K562 (cell line): ENCODE measurements around the gene PUSL1. TPM values are rescaled to one million over a fixed set of nuclear protein-coding genes. Genes with fewer than 3 reads are reported as not detected.
A peak's percentile ranks its signal among the peaks of the same experiment; 100 is the strongest.

ENCODE experiments used
- ATAC-seq: fragments of 200-7000 bp; cut with Tn5 transposase; 3 replicates; pipeline ENCODE4 v1.9.1; 2020; ENCODE audit warnings: moderate library complexity
- BruUV-seq: library from RNA; stranded (reverse); fragments of 400-500 nt; replicated peaks from 2 replicates; lab custom pipeline; 2021; lab: Mats Ljungman, UMichigan
- CTCF ChIA-PET: fragments of 300-600 bp; formaldehyde crosslinking; extraction: SDS; loops from one replicate; lab custom pipeline; 2021; ENCODE audit warnings: low intra/inter-chr PET ratio; lab: Yijun Ruan, JAX
- POLR2A ChIA-PET: fragments of 300-600, 350-650 bp; sonication (Branson Sonifier 250); formaldehyde crosslinking; extraction: SDS; loops from one replicate; lab custom pipeline; 2021; ENCODE audit warnings: antibody characterized with exemption, inconsistent platforms; lab: Yijun Ruan, JAX
- DNase-seq, 4 experiments: peaks; one replicate each; pipeline versions ENCODE4 v3.0.0 to v3.0.0-alpha.2; 2011 to 2018; ENCODE audit warnings: low spot score in 3 of 4, mixed read lengths in 3 of 4; ENCODE audit errors: extremely low read depth in 1 of 4
- FAIRE-seq: peaks from 2 replicates; lab custom pipeline; 2011; peaks lifted over from hg19 to GRCh38; lab: Jason Lieb, UNC
- H2AFZ ChIP-seq: 2 replicates; pipeline ENCODE4 v1.6.0; 2011; ENCODE audit warnings: low read depth, low read length, control low read depth, inconsistent platforms
- H3K27ac ChIP-seq: fragments of 200-600 bp; 3 replicates; pipeline ENCODE4 v1.8.0; 2011; ENCODE audit warnings: low read depth, mild to moderate bottlenecking, control low read depth, inconsistent platforms, low read length, moderate library complexity, mixed read lengths; ENCODE audit errors: extremely low read depth
- H3K27me3 ChIP-seq, 2 experiments: fragments of 300-600 bp in 1 of 2; 2 replicates in 1 of 2; 3 replicates in 1 of 2; pipeline versions ENCODE4 v1.6.0 to v1.8.0; 2011; ENCODE audit warnings: inconsistent platforms in 2 of 2, low read length in 2 of 2, mild to moderate bottlenecking in 1 of 2, mixed read lengths in 1 of 2, moderate library complexity in 1 of 2; ENCODE audit not compliant: control insufficient read depth in 2 of 2, insufficient read depth in 2 of 2
- H3K36me3 ChIP-seq: fragments of 300-600 bp; 3 replicates; pipeline ENCODE4 v1.8.0; 2011; ENCODE audit warnings: mild to moderate bottlenecking, low read length, inconsistent platforms; ENCODE audit not compliant: control insufficient read depth, insufficient read depth
- H3K4me1 ChIP-seq, 2 experiments: fragments of 200-600 bp in 1 of 2; replicated peaks in 1 of 2; 2 replicates in 1 of 2; 3 replicates in 1 of 2; pipeline versions ENCODE4 v1.5.1 to v1.8.0; 2011; ENCODE audit warnings: inconsistent platforms in 2 of 2, low read length in 2 of 2, mild to moderate bottlenecking in 1 of 2, mixed read lengths in 1 of 2, moderate library complexity in 1 of 2; ENCODE audit not compliant: control insufficient read depth in 2 of 2, insufficient read depth in 2 of 2
- H3K4me2 ChIP-seq: 2 replicates; pipeline ENCODE4 v1.6.1; 2011; ENCODE audit warnings: low read length, control low read depth, inconsistent platforms, mixed read lengths; ENCODE audit not compliant: insufficient read depth
- H3K4me3 ChIP-seq: fragments of 200-600 bp; sonication (generic), shearing (Covaris generic); 2 replicates; pipeline ENCODE4 v1.5.1; 2016; ENCODE audit warnings: control low read depth, inconsistent platforms
- H3K79me2 ChIP-seq: fragments of 200-600 bp; 3 replicates; pipeline ENCODE4 v1.8.0; 2011; ENCODE audit warnings: low read length, inconsistent platforms; ENCODE audit not compliant: control insufficient read depth, insufficient read depth
- H3K9ac ChIP-seq, 2 experiments: 2 replicates each; pipeline versions ENCODE4 v1.6.0 to v1.6.1; 2011; ENCODE audit warnings: low read depth in 2 of 2, low read length in 2 of 2, control low read depth in 1 of 2, inconsistent platforms in 1 of 2, mild to moderate bottlenecking in 1 of 2, mixed read lengths in 1 of 2; ENCODE audit not compliant: insufficient read depth in 1 of 2
- H3K9me1 ChIP-seq: one replicate; pipeline ENCODE4 v1.6.0; 2011; ENCODE audit warnings: inconsistent platforms, mild to moderate bottlenecking, low read length, moderate library complexity; ENCODE audit not compliant: control insufficient read depth, insufficient read depth
- H3K9me3 ChIP-seq: replicated peaks from 2 replicates; pipeline ENCODE4 v1.5.1; 2011; ENCODE audit warnings: low read depth, low read length, inconsistent platforms; ENCODE audit not compliant: control insufficient read depth, insufficient read depth
- H4K20me1 ChIP-seq: replicated peaks from 2 replicates; pipeline ENCODE4 v1.6.1; 2011; ENCODE audit warnings: low read length, inconsistent platforms, mixed read lengths; ENCODE audit not compliant: control insufficient read depth, insufficient read depth
- AFF4 ChIP-seq: sonication (generic); formaldehyde crosslinking; IDR thresholded peaks from 2 replicates; pipeline ENCODE4 v1.8.0; 2023; ENCODE audit warnings: mild to moderate bottlenecking, missing genetic modification reagents
- ETV5 ChIP-seq: sonication (generic); formaldehyde crosslinking; IDR thresholded peaks from 2 replicates; pipeline ENCODE4 v1.4.0; 2020; ENCODE audit warnings: low read depth, mild to moderate bottlenecking, missing genetic modification reagents
- POLR2AphosphoS2 ChIP-seq: IDR thresholded peaks from 2 replicates; pipeline ENCODE4 v1.6.1; 2012; ENCODE audit warnings: low read length, improper control_type of control experiment
- RBFOX2 ChIP-seq: fragments of 200-400 bp; formaldehyde crosslinking; IDR thresholded peaks from 2 replicates; pipeline ENCODE4 v1.6.1; 2017; ENCODE audit warnings: low read depth, mild to moderate bottlenecking, low read length, moderate library complexity
- RBM22 ChIP-seq: fragments of 200-400 bp; formaldehyde crosslinking; IDR thresholded peaks from 2 replicates; pipeline ENCODE4 v1.6.1; 2018; ENCODE audit warnings: low read length, low read depth; ENCODE audit not compliant: poor library complexity, severe bottlenecking
- RFX5 ChIP-seq: IDR thresholded peaks from 2 replicates; pipeline ENCODE4 v1.6.1; 2011; ENCODE audit warnings: low read depth, mild to moderate bottlenecking, improper control_type of control experiment, low read length
- SAFB ChIP-seq: fragments of 200-400 bp; formaldehyde crosslinking; IDR thresholded peaks from 2 replicates; pipeline ENCODE4 v1.6.1; 2017; ENCODE audit warnings: low read depth, low read length, borderline replicate concordance
- SUPT5H ChIP-seq: fragments of 450-650 bp; IDR thresholded peaks from 2 replicates; pipeline ENCODE4 v1.6.1; 2016
- ZNF263 ChIP-seq: sonication (generic); formaldehyde crosslinking; IDR thresholded peaks from 2 replicates; pipeline ENCODE4 v1.8.0; 2022; ENCODE audit warnings: mild to moderate bottlenecking, missing genetic modification reagents, borderline replicate concordance
- ZNF586 ChIP-seq: fragments of 450-650 bp; formaldehyde crosslinking; conservative IDR thresholded peaks from 2 replicates; pipeline ENCODE4 v1.4.0; 2020; ENCODE audit warnings: mild to moderate bottlenecking, moderate library complexity
- ZNF740 ChIP-seq, 3 experiments: fragments of 200-800 bp in 1 of 3; sonication (Bioruptor generic) in 1 of 3; sonication (generic) in 1 of 3; formaldehyde crosslinking in 1 of 3; IDR thresholded peaks; 2 replicates each; pipeline versions ENCODE4 v1.6.1 to v1.8.0; 2016 to 2022; ENCODE audit warnings: mild to moderate bottlenecking in 2 of 3, missing compliant biosample characterization in 2 of 3, missing genetic modification characterization in 2 of 3, missing genetic modification reagents in 1 of 3
- WGBS: fragments of 100-300 bp; shearing (Covaris generic); methylation state at CpG from one replicate; pipeline ENCODE4 v1.1.6; 2016; ENCODE audit warnings: low coverage, mixed read lengths; ENCODE audit not compliant: insufficient coverage; ENCODE audit errors: missing lambda C conversion rate; 5-methylcytosine and 5-hydroxymethylcytosine counted together
- in situ Hi-C: fragments of 300-500 bp; cut with MboI; formaldehyde crosslinking; loops from 4 replicates; pipeline ENCODE4 v1.15.0; 2018; ENCODE audit warnings: inconsistent platforms, mixed read lengths
- intact Hi-C: fragments of 100-400 bp; cut with micrococcal nuclease; formaldehyde crosslinking; loops from 2 replicates; pipeline ENCODE4 v1.14.2; 2022
- polyA plus RNA-seq, 8 experiments: library from polyadenylated mRNA; depleted of rRNA in 4 of 8; stranded (reverse) in 5 of 8; unstranded in 3 of 8; fragments of >200 nt; fragmentation: Nextera tagmentation in 2 of 8; fragmentation: Illumina TruSeq in 1 of 8; extraction: Ambion mirVana in 2 of 8; extraction: Trizol in 1 of 8; gene quantifications; 2 replicates each; pipeline versions ENCODE4 v1.2.1 to v1.2.3, GENCODE V29; 2011 to 2014; ENCODE audit warnings: inconsistent platforms in 1 of 8, missing spikeins in 1 of 8
- total RNA-seq, 7 experiments: library from RNA; depleted of rRNA in 6 of 7; stranded (reverse); fragments of >200 nt in 6 of 7; fragmentation: Illumina TruSeq in 2 of 7; extraction: Trizol in 2 of 7; gene quantifications; 2 replicates each; pipeline versions ENCODE4 v1.2.1 to v1.2.3, GENCODE V29; 2011 to 2021; ENCODE audit warnings: low replicate concordance in 1 of 7

Gene PUSL1
- total and polyA plus RNA-seq, 9 of the 15 experiments (the other 6 are each of a cell fraction or from before 2014, with no cell fraction given), result 0.62 to 86.9 (median 13.6) TPM

GRCh38 chr1:1310476-1311053 lies 2.2 kb downstream of the PUSL1 start (continued):
- TF ChIP-seq AFF4 (CRISPR knock-in tag), result no peak
- TF ChIP-seq, all 486 proteins: peak for 0

GRCh38 chr1:1311107-1312104 lies 3.0 kb downstream of the PUSL1 start:
- ChIA-PET CTCF (no interaction called here), POLR2A (interaction anchor here (0.5 to 3.5 kb wide), 9 partner anchors 8 to 469 kb away, joined by 3 to 30 read pairs (median 3); no protein-coding TSS in a partner anchor)
- no peak for ATAC-seq
- Histone ChIP-seq H4K20me1 (peaks cover 13% of the 10 kb centered on the region), H3K79me2 (peaks cover 44% of the 10 kb centered on the region), H3K4me2 (no peak overlapping the region), H3K27me3 (no peaks in the 10 kb centered on the region), H3K36me3 (peaks cover 71% of the 10 kb centered on the region), H2AFZ (no peak overlapping the region), H3K4me1 (peaks cover 25 to 92% of the 10 kb centered on the region in 2 experiments), H3K9me3 (no peaks in the 10 kb centered on the region), H3K27ac (no peak overlapping the region), H3K4me3 (no peak overlapping the region), H3K9ac (peak overlapping the region in 1 of 2 experiments; percentile 69; a peak in 2 of 4 replicates), H3K9me1 (no peaks in the 10 kb centered on the region)
- FAIRE-seq, result no peak
- in situ Hi-C loops, result no loop called here
- DNase-seq, result no peak
- 87% methylated on average over 21 of the region's 22 CpGs for WGBS
- intact Hi-C loops, result no loop called here
- BruUV-seq, result no TSS peak
- TF ChIP-seq ETV5 (CRISPR knock-in tag) (no peak), POLR2AphosphoS2 (0 out of 2 replicates have a peak, but pooled peaks have one; percentile 41), RFX5 (no peak), RBFOX2 (peak; percentile 73), ZNF263 (CRISPR knock-in tag) (no peak), ZNF586 (CRISPR knock-in tag) (no peak), SAFB (no peak), ZNF740 (CRISPR knock-in tag; IDR thresholded peaks at IDR 0.05) (0 out of 2 replicates have a peak, but pooled peaks have one; percentile 6), ZNF740 (tag; IDR thresholded peaks at IDR 0.05) (no peak), RBM22 (peak; percentile 65), SUPT5H (peak; percentile 61; the same call in 1 of the 2 replicates)
